Stimulated activated CD4-positive, alpha-beta T cell treated with anti-CD3 and anti-CD28 coated beads, TNF-alpha, amount 100 ng/mL, for 1 hour (primary cell): ENCODE data around the gene MS4A14.
"Not testable (repeated sequence)": the region's sequence is repeated elsewhere in the genome, so short reads cannot be mapped to it uniquely, and the experiment has no call there.

Experiments used
- DNase-seq, 3 donors: peaks; one replicate each; pipeline ENCODE4 v3.0.0-alpha.2; 2020; ENCODE audit warnings: low read depth in 3 of 3, low spot score in 1 of 3

The MS4A14 gene

GRCh38 chr11:60378354-60378753 lies 17.9 kb upstream of the MS4A14 start, which contains the start of gene MS4A7:
Gene MS4A7, plus strand, starts transcription at chr11:60378532. Its CDS starts 4,610 bp downstream, at chr11:60383142.
- no peak for DNase-seq

DNA sequence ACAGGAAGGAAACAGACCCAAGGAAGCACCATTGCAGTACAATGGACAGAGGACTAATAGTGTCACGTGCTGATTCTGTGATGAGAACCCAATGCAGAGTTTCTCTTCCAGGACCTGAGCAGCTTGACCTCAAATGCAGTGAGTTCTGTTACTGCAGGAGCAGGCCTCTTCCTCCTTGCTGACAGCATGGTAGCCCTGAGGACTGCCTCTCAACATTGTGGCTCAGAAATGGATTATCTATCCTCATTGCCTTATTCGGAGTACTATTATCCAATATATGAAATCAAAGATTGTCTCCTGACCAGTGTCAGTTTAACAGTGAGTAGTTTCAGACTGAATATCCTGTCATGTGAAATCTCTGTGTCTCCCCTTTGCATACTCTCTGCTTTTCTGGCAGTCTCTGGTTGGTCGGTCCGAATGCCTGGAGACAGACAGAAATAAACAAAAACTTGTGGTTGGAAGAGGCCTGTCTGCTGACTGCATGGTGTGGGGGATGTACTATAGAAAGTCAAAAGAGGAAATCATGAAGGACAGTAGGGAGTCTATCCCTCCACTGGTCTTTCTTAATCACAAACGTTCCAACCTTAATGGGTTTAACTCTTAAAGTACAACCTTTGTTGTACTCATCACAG lies 6.9 kb upstream of the MS4A14 start:
- DNase-seq, result no peak

DNA sequence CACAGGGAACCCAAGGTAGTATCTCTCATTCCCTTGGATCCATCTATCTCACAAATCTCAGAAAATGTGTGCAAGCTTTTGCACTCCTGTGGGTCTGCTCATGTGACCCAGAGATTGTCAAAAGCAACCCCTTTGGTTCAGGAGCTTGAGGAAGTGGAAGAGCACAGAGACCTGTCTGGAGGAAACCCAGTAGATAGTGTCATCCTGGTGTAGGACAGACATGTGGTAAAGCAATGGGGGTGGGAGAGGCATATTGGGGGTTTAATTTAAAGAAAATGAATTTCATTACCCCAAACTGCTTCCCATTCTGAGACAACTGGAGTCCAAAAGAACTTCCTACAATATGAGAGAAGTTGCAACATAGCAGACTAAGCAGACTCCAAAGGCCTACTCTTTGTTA lies 5.8 kb upstream of the MS4A14 start:
- no peak for DNase-seq

- DNase-seq, result no peak
These were observed 3.9 kb upstream of the MS4A14 start for GRCh38 chr11:60392361-60392760.

DNA sequence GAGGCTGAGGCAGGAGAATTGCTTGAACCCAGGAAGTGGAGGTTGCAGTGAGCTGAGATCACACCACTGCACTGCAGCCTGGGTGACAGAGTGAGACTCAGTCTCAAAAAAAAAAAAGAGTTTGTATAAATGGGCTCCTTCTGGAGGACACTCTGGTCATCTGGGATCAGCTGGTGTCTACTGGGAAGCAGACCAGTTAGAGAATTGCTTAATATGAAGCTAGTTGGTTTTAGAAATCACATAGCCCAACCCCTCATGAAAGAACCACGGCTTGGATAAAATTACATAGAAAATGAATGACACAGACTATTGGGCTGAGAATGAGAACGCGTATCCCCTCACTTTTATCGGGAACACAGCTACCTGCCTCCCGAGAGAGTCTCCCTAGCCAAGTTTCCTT lies 3.2 kb upstream of the MS4A14 start:
- DNase-seq, result no peak

- DNase-seq, result no peak
These were observed 1.4 kb upstream of the MS4A14 start for GRCh38 chr11:60394666-60395380.

GRCh38 chr11:60396799-60397198 lies 540 bp downstream of the MS4A14 start:
- no peak for DNase-seq

- no peak for DNase-seq
These were observed 23.8 kb downstream of the MS4A14 start for GRCh38 chr11:60420015-60420414.

DNA sequence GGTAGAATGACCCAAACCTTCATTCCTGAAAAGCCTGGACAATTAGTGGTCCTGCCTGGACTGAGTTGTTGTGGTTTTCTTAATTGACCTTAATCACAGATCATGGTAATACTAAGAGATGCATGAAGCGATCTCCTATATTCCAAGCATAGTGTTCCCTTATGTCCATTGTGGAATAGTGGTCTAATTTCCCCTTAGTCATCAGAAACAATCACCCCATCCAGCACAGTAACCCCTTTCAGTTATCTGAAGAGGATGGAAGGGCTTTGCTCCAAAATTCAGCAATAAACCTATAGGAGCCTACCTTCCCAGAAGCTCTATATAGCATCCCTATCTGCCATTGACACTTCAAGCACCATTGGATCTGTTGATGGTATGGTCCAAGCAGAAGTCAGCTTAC lies 26.4 kb downstream of the MS4A14 start:
- DNase-seq, result no peak

- no peak for DNase-seq
These were observed 32.3 kb downstream of the MS4A14 start for GRCh38 chr11:60428517-60428916.

DNA sequence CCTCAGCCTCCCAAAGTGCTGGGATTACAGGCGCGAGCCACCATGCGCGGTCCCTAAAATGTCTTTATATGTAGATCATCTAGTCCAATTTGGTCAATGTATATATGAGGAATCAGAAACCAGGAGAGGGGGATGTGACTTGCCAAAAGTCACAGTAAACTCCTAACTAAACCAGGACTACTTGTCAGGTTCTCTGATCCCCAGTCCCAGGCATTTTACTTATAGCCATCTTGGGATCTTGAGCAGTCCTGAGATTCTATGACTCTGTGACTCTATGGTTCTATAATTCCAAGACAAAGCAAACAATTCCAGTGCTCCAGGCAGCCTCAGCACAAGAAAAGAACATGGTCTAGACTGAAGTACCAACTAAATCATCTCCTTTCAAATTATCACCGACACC lies 33.0 kb downstream of the MS4A14 start, which contains the start of gene MS4A5:
Gene MS4A5 (plus strand): TSS at position 301 of the 400 bp plus-strand sequence. CDS start 103 bp downstream, outside the sequence.
- DNase-seq, result no peak

DNA sequence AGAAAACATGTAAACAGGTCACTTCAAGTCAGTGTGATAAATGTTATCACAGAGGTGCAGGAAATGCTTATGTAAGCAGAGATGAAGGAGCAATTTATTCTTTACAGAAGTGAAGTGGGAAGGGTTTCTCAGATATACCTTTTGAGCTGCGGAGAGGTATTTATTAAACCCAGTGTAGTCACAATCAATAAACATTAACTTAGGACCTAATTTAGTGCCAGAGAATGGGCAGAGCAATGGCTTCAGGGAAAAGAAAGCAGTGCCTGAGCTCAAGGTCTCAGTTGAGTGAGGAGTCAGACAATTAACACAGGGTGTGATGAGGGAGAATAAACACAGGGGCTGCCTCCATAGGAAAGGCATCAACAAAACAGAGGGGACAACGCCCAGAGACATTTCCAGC lies 35.0 kb downstream of the MS4A14 start:
- DNase-seq, result no peak

DNA sequence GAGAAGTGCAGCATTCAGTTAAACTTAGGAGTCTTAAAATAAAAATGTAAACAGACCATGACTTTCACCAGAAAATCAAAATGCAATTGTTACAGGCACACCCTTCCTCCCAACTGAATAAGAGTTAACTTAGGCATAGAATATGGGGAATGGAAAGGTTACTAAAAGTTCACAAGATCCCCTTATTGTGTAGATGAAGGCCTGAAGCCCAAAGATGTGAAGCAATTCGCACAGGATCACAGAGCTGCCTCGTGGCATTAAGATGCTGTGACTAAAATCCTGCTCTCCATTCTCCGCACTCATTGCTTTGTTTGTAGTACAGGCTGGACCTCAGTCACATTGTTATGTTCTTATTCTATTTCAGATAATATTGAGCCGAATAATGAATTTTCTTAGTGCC lies 37.1 kb downstream of the MS4A14 start:
- no peak for DNase-seq

DNA sequence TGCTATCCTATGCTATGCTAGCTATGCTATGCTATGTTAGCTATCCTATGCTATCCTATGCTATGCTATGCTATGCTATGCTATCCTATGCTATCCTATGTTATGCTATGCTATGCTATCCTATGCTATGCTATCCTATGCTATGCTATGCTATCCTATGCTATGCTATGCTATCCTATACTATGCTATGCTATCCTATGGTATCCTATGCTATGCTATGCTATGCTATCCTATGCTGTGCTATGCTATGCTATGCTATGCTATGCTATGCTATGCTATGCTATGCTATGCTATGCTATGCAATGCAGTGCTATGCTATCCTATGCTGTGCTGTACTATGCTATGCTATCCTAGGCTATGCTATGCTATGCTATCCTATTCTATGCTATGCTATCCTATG lies 50.8 kb downstream of the MS4A14 start:
- DNase-seq, result no peak

DNA sequence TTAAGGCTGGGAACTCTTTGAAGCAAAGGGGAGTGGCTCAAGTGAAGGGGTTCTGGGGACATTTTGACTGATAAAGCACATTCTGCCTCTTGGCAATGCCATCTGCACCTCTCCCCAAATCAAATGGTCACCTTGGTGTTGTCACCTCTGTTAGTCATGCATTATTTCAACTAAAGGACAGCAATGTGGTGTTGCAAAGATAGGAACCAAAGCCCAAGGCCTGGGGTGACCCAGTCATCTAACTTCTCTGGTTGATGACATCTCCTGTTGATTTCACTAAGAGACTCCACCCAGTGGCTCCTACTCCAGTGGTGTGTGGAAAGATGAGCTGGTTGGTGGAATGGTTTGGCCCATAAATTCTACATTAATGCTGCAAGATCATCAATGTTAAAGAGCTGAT lies 51.6 kb downstream of the MS4A14 start:
- DNase-seq, result no peak

GRCh38 chr11:60451185-60451584 lies 54.9 kb downstream of the MS4A14 start:
- not testable (repeated sequence) for DNase-seq

DNA sequence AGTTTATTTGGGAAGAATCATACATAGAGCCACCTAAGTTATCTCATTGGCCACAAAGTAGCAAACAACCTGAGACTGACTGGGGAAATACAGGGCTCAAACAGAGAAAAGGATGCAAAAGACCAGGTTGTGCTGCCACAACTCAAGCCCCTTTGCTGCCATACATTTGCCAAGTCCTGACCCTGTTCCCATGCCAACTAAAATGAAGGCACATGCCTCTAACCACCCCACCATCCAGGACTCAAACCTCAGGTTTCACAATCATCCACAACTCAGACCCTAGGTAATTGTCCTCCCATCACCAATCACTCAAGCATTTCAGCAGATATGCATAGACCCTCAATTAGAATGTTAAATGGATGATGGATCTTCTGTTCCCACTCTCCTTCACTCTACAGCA lies 58.0 kb downstream of the MS4A14 start:
- no peak for DNase-seq

DNA sequence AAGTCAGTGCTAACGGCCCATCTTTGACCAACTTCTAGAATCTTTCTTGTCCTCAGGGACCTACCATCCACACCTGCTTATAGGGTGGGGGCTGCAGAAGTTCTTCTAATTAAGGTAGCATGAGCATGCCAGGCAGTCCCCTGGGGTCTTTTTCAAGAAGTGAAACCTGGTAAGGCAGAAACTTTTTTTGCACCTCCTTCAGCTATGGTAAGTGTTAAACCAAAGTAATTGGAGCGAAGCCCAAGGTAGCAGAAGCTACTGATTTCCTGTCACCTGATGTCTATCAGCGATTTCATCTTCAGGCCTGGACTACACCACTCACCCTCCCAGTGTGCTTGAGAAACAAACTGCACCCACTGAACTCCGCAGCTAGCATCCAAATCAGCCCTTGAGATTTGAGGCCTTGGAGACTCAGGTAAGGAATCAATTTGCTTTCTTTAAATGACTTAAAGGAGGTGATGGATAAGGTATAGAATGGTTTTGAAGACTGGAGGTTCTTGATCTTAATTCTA lies 59.3 kb downstream of the MS4A14 start, which contains the start of gene MS4A1:
Gene MS4A1 (plus strand): TSS at position 317 of the 512 bp plus-strand sequence. CDS start 6,528 bp downstream, outside the sequence.
- no peak for DNase-seq

DNA sequence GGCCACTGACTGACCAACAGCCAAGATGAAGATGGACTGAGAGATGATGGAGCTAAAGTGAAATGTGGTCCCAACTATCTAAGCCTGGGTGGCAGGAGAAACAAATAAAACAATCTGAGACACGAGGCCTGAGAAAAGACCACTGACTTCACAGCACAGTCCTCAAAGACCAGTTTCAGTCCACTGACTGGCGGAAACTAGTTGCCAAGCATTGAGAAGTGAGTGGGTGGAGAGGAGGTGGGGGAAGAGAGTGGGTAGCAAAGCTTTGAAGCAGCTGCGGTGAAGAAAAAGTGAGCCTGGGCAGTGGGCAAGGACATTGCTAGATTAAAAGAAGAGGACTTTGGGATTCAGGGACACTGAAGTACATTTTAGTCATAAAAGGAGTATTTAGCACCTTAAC lies 61.3 kb downstream of the MS4A14 start:
- no peak for DNase-seq

DNA sequence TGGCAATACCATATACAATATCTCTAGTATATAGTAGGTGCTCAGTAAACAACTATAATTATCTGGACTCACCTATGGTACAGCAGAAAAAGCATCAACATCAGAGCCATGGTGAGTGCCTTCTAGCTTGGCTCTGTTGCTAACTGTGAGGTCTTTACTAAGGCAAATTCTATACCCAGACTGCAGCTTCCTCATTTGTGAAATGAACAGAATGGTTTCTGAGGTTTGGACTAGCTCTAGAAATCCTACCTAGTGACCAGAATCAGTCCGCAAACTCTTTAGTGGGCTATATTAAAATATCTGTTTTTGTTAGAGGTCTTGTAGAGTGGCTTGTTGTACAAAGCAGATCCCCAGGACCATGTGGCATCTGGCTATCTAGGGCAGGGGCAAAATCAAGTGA lies 63.1 kb downstream of the MS4A14 start:
- DNase-seq, result no peak
